Heart right ventricle (tissue), 16 donors: ENCODE data around the gene TAGLN. TPM values are rescaled to one million over a fixed set of nuclear protein-coding genes. Genes with fewer than 3 reads are reported as not detected.
A peak's percentile ranks its signal among the peaks of the same experiment; 100 is the strongest.

Experiments
- ATAC-seq, 8 donors: fragments of 200-7000 bp; cut with Tn5 transposase; one replicate each; pipeline ENCODE4 v1.9.1; 2020; ENCODE audit warnings: mild to moderate bottlenecking in 8 of 8, moderate library complexity in 8 of 8, moderate number of reproducible peaks in 1 of 8
- DNase-seq, 2 donors: peaks; one replicate each; pipeline ENCODE4 v3.0.0-alpha.2; 2020
- H3K27ac ChIP-seq, 10 donors: fragments of 200-600 bp; sonication (generic) in 2 of 10; one replicate each; pipeline versions ENCODE4 v1.5.0 to v1.8.0; 2020 to 2022; ENCODE audit warnings: mild to moderate bottlenecking in 3 of 10
- H3K27me3 ChIP-seq, 7 donors: fragments of 200-600 bp; one replicate each; pipeline ENCODE4 v1.8.0; 2021 to 2022; ENCODE audit warnings: mild to moderate bottlenecking in 2 of 7
- H3K36me3 ChIP-seq, 9 donors: fragments of 200-600 bp; sonication (generic) in 1 of 9; one replicate each; pipeline versions ENCODE4 v1.5.0 to v1.8.0; 2020 to 2022; ENCODE audit warnings: mild to moderate bottlenecking in 2 of 9
- H3K4me1 ChIP-seq, 9 donors: fragments of 200-600 bp; sonication (generic) in 1 of 9; one replicate each; pipeline versions ENCODE4 v1.5.0 to v1.8.0; 2020 to 2022; ENCODE audit warnings: mild to moderate bottlenecking in 4 of 9
- H3K4me3 ChIP-seq, 10 donors: fragments of 200-600 bp; sonication (generic) in 2 of 10; one replicate each; pipeline versions ENCODE4 v1.5.0 to v1.8.0; 2020 to 2022; ENCODE audit warnings: mild to moderate bottlenecking in 7 of 10, moderate library complexity in 2 of 10
- H3K9me3 ChIP-seq, 11 donors: fragments of 200-600 bp in 10 of 11; sonication (generic) in 2 of 11; one replicate each; pipeline versions ENCODE4 v1.5.0 to v1.8.0; 2013 to 2022; ENCODE audit warnings: mild to moderate bottlenecking in 2 of 11, control low read depth in 1 of 11, moderate library complexity in 1 of 11
- WGBS, 2 donors: extraction: QIAGEN DNeasy Blood & Tissue Kit; methylation state at CpG; one replicate each; pipeline ENCODE4 v1.1.7; 2013; ENCODE audit warnings: inconsistent platforms in 1 of 2; 5-methylcytosine and 5-hydroxymethylcytosine counted together
- intact Hi-C, 10 donors: fragments of 100-400 bp; cut with DNase I; formaldehyde crosslinking; loops; one replicate each; pipeline versions ENCODE4 v1.11.1 to v1.14.2; 2022
- polyA plus RNA-seq, 2 donors: library from polyadenylated mRNA; stranded (reverse); fragments of 200-250 nt; gene quantifications; one replicate each; pipeline ENCODE4 v1.2.3, GENCODE V29; 2013
- total RNA-seq, 10 donors: library from RNA; stranded (reverse); fragmentation: NEBNext Ultra II Directional in 3 of 10; extraction: Animal tissue kit (Norgen Biotek cat#: 25700) in 3 of 10; gene quantifications; one replicate each; pipeline versions ENCODE4 v1.2.1 to v1.2.4, GENCODE V29; 2021 to 2023
- TF ChIP-seq, protein P1 (sequence below), 9 donors: fragments of 200-600 bp; sonication (generic) in 2 of 9; IDR thresholded peaks; one replicate each; pipeline versions ENCODE4 v1.5.0 to v1.8.0; 2021 to 2022; ENCODE audit warnings: antibody characterized with exemption in 9 of 9, mild to moderate bottlenecking in 5 of 9, moderate library complexity in 1 of 9
- donor health status: Arrhythmogenic right ventricular cardiomyopathy.
- donor health status: ischemic (EF 13 %, LVEDD 7.1; RV severe dilation, severe dysfunction).
- donor health status: healthy with polysubstance abuse.
- donor health status: DM: no; HTN: yes; CAD: no.
- donor health status: DM: no; HTN: no; CAD: no.
- donor health status: ischemic (EF 25% LVEDD 6.9; RV normal size, moderate dysfunction).
- donor health status: ischemic (EF 25% LVEDD 5.7; RV mildly dilated, moderate dysfunction).
- donor health status: healthy.
- donor health status: DM: yes; HTN: yes; CAD: no.
- donor health status: Ischemic cardiomyopathy.
- donor health status: ischemic (EF 35%, LVEDD 5.7; RV mildly dilated, moderate dysfunction).
- donor health status: nonischemic (EF 11% LVEDD 7.7; RV severe dilation, severe dysfunction).
- donor health status: DM: yes; HTN: yes; CAD: no.
- donor health status: PGD.
- donor health status: ischemic (EF 29% LVEDD 5.4; RV normal size, mild dysfunction).
- donor health status: nonischemic (EF 23%, LVEDD 6.1; RV moderate dilation, normal function).

TAGLN gene
- total and polyA plus RNA-seq, 12 donors = 71.7 to 883 (median 108) TPM

- TF ChIP-seq, protein P1, sequence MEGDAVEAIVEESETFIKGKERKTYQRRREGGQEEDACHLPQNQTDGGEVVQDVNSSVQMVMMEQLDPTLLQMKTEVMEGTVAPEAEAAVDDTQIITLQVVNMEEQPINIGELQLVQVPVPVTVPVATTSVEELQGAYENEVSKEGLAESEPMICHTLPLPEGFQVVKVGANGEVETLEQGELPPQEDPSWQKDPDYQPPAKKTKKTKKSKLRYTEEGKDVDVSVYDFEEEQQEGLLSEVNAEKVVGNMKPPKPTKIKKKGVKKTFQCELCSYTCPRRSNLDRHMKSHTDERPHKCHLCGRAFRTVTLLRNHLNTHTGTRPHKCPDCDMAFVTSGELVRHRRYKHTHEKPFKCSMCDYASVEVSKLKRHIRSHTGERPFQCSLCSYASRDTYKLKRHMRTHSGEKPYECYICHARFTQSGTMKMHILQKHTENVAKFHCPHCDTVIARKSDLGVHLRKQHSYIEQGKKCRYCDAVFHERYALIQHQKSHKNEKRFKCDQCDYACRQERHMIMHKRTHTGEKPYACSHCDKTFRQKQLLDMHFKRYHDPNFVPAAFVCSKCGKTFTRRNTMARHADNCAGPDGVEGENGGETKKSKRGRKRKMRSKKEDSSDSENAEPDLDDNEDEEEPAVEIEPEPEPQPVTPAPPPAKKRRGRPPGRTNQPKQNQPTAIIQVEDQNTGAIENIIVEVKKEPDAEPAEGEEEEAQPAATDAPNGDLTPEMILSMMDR (IDR thresholded peaks at IDR 0.05) = no peak
Measured at GRCh38 chr11:117230286-117230961, 31.3 kb downstream of the TAGLN start.

DNA sequence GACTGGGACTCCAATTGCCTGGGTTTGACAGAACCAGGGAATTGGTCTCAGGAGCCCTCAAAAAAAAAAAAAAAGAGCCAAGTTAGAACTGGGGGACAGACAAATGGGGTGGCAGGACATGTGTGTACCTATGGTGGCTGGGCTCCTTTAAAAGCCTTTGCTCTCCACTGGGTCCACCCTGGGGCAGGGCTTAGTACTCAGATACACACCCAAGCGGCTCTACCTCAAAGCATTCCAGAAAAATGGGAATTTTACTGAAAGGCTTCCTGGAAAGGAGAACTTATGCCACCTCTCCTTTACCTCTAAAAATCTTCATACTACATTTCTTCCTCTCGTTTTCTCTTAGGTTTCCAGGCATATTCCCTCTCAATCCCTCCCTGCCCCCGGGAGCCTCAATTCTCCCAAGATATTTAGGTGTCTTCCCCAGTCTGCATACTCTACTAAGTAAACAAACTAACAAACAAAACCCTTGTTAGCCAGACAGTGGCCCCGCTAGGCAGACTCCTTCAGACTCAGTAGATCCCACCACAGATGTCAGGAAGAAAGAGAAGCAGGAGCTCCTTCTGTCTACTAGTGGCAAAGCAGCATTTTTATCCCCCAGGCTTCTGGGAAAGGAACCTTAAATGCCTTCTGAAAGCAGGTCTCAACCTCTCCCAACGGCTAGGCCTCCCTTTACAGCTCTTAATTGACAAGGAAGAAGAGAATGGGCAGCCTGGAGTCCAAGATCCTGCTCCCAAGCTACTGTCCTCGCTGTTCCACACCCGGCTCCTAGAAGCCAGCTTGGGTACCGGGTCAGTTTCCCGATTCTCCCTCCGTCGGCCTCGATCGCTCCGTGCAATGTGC lies 32.0 kb downstream of the TAGLN start:
- H3K27me3 ChIP-seq = no peaks in the 10 kb centered on the region
- WGBS, 2 donors = 11 to 12% methylated on average over 14 of the region's 14 CpGs
- DNase-seq (no peak), ATAC-seq (no peak)
- peaks cover 0 to 46% (median 35%) of the 10 kb centered on the region in 9 donors for H3K36me3 ChIP-seq
- peaks cover 8 to 40% (median 30%) of the 10 kb centered on the region in 9 donors for H3K4me1 ChIP-seq
- peak overlapping the region; percentile 96 to 100 (median 98) for H3K27ac ChIP-seq
- TF ChIP-seq, protein P1 (IDR thresholded peaks at IDR 0.05) = no peak
- intact Hi-C loops = loop anchor here in 3 of 10 donors (5.0 to 10.0 kb wide), 4 partner anchors 84 to 444 kb away; partner anchors contain the start of genes BACE1 (in 2 of the 3) and ZPR1 (in 1 of the 3)
- no peaks in the 10 kb centered on the region for H3K9me3 ChIP-seq
- peak overlapping the region; percentile 51 to 100 (median 82) for H3K4me3 ChIP-seq

More at GRCh38 chr11:117230286-117230961, 31.3 kb downstream of the TAGLN start:
- no peaks in the 10 kb centered on the region for H3K9me3 ChIP-seq
- 72 to 84% methylated on average over 12 of the region's 12 CpGs for WGBS, 2 donors
- intact Hi-C loops = loop anchor here in 3 of 10 donors (5.0 to 10.0 kb wide), 4 partner anchors 84 to 443 kb away; partner anchors contain the start of genes BACE1 (in 2 of the 3) and ZPR1 (in 1 of the 3)
- H3K27me3 ChIP-seq = no peaks in the 10 kb centered on the region
- peaks cover 0 to 50% (median 37%) of the 10 kb centered on the region in 9 donors for H3K36me3 ChIP-seq
- H3K4me3 ChIP-seq = peak overlapping the region in 6 of 10 donors; percentile 75 to 100 (median 84)
- H3K4me1 ChIP-seq = peaks cover 8 to 41% (median 30%) of the 10 kb centered on the region in 9 donors
- DNase-seq (no peak), ATAC-seq (no peak)
- peak overlapping the region in 4 of 10 donors; percentile 26 to 100 (median 96) for H3K27ac ChIP-seq

DNA sequence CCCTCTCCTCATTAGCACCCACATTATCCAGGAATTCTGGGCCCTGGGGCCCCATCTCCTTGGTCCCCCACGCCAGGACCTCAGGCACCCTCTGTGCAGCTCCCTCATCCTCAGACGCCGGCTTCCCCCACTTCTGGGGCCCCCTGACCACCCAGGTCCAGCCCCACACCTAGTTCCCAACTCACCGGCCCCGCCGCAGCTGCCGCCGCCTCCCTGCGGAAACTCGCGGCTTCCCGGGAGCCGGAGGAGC lies 32.6 kb downstream of the TAGLN start, which contains the start of gene PCSK7:
PCSK7 (minus strand) TSS at position 232 of the 250 bp plus-strand sequence. CDS start 2,229 bp downstream, outside the sequence.
- intact Hi-C loops = loop anchor here in 4 of 10 donors (2.0 to 10.0 kb wide), 5 partner anchors 83 to 444 kb away; partner anchors contain the start of genes BACE1 (in 3 of the 4) and ZPR1 (in 1 of the 4)
- WGBS, 2 donors = 0 to 1% methylated on average over 13 of the region's 13 CpGs

More for the DNA sequence above, 32.6 kb downstream of the TAGLN start, which contains the start of gene PCSK7:
- DNase-seq (no peak), ATAC-seq (no peak)
- Histone ChIP-seq H3K4me1 (peaks cover 8 to 35% (median 30%) of the 10 kb centered on the region in 9 donors), H3K4me3 (peak within 1 kb of the TSS; percentile 51 to 100 (median 82)), H3K27me3 (no peaks in the 10 kb centered on the region), H3K9me3 (no peaks in the 10 kb centered on the region), H3K36me3 (peaks cover 0 to 48% (median 33%) of the 10 kb centered on the region in 9 donors), H3K27ac (peak within 1 kb of the TSS; percentile 96 to 100 (median 98))
- TF ChIP-seq, protein P1 (IDR thresholded peaks at IDR 0.05) = no peak
